Body of pancreas (tissue), 4 donors: ENCODE results near the gene SUPT20HL1.

Experiments
- CTCF ChIP-seq, 7 experiments: fragments of 450-650 bp in 4 of 7; fragments of 200-600 bp in 3 of 7; sonication (generic) in 3 of 7; IDR thresholded peaks; one replicate each; pipeline ENCODE4 v1.5.1; 2016 to 2019; ENCODE audit warnings: antibody characterized with exemption in 7 of 7
- POLR2A ChIP-seq, 3 donors: fragments of 450-650 bp; IDR thresholded peaks; one replicate each; pipeline ENCODE4 v1.6.1; 2016; ENCODE audit warnings: antibody characterized with exemption in 3 of 3, mild to moderate bottlenecking in 2 of 3

GRCh38 chrX:24396931-24397279 is 36.5 kb downstream of the SUPT20HL1 start:
- TF ChIP-seq CTCF (IDR thresholded peaks at IDR 0.05) (no peak), POLR2A (IDR thresholded peaks at IDR 0.05) (no peak)
